Mesenchymal stem cell (in vitro differentiated cells and primary cell): ENCODE results near the gene STIM1.

Source experiments
- DNase-seq: peaks from one replicate; pipeline ENCODE4 v3.0.0-alpha.2; 2013
- H2AFZ ChIP-seq: one replicate; pipeline ENCODE4 v1.6.1; 2013; ENCODE audit warnings: low read depth, mild to moderate bottlenecking, control low read depth, inconsistent platforms, low read length, moderate library complexity
- H2AK5ac ChIP-seq: 2 replicates; pipeline ENCODE4 v1.6.1; 2013; ENCODE audit warnings: low read length, moderate library complexity, mild to moderate bottlenecking, inconsistent platforms; ENCODE audit not compliant: severe bottlenecking
- H2BK120ac ChIP-seq: one replicate; pipeline ENCODE4 v1.6.1; 2013; ENCODE audit warnings: low read depth, mild to moderate bottlenecking, inconsistent platforms, low read length, moderate library complexity
- H2BK12ac ChIP-seq, 2 experiments: one replicate each; pipeline ENCODE4 v1.6.1; 2013; ENCODE audit warnings: inconsistent platforms in 2 of 2, low read length in 2 of 2, mild to moderate bottlenecking in 2 of 2, moderate library complexity in 2 of 2, control low read depth in 1 of 2
- H2BK15ac ChIP-seq: one replicate; pipeline ENCODE4 v1.6.1; 2013; ENCODE audit warnings: mild to moderate bottlenecking, low read depth, inconsistent platforms; ENCODE audit not compliant: poor library complexity, severe bottlenecking
- H2BK5ac ChIP-seq: 2 replicates; pipeline ENCODE4 v1.6.1; 2013; ENCODE audit warnings: low read depth, mild to moderate bottlenecking, low read length, control low read depth, inconsistent platforms; ENCODE audit not compliant: poor library complexity, severe bottlenecking
- H3K14ac ChIP-seq, 2 experiments: one replicate each; pipeline ENCODE4 v1.6.1; 2013; ENCODE audit warnings: inconsistent platforms in 2 of 2, low read length in 2 of 2, control low read depth in 1 of 2, mild to moderate bottlenecking in 1 of 2, moderate library complexity in 1 of 2
- H3K18ac ChIP-seq, 2 experiments: one replicate each; pipeline ENCODE4 v1.6.1; 2013; ENCODE audit warnings: inconsistent platforms in 2 of 2, low read length in 2 of 2, control low read depth in 1 of 2, low read depth in 1 of 2, mild to moderate bottlenecking in 1 of 2
- H3K23ac ChIP-seq, 2 experiments: one replicate each; pipeline ENCODE4 v1.6.1; 2013; ENCODE audit warnings: inconsistent platforms in 2 of 2, low read length in 2 of 2, mild to moderate bottlenecking in 2 of 2, moderate library complexity in 2 of 2, control low read depth in 1 of 2
- H3K27ac ChIP-seq: 2 replicates; pipeline ENCODE4 v1.5.1; 2013; ENCODE audit warnings: mild to moderate bottlenecking, moderate library complexity, low read length, control low read depth, inconsistent platforms; ENCODE audit not compliant: poor library complexity, severe bottlenecking
- H3K27me3 ChIP-seq, 2 experiments: 2 replicates each; pipeline versions ENCODE4 v1.6.1 to v1.7.0; 2013; ENCODE audit warnings: low read length in 2 of 2, mild to moderate bottlenecking in 2 of 2, moderate library complexity in 2 of 2, control low read depth in 1 of 2, inconsistent platforms in 1 of 2; ENCODE audit not compliant: control insufficient read depth in 1 of 2, insufficient read depth in 1 of 2
- H3K36me3 ChIP-seq, 2 experiments: 2 replicates each; pipeline versions ENCODE4 v1.6.1 to v1.7.0; 2013; ENCODE audit warnings: low read length in 2 of 2, control low read depth in 1 of 2, inconsistent platforms in 1 of 2, low read depth in 1 of 2, mild to moderate bottlenecking in 1 of 2; ENCODE audit not compliant: insufficient read depth in 2 of 2, control insufficient read depth in 1 of 2
- H3K4ac ChIP-seq, 2 experiments: one replicate each; pipeline ENCODE4 v1.6.1; 2013; ENCODE audit warnings: inconsistent platforms in 2 of 2, low read length in 2 of 2, mild to moderate bottlenecking in 2 of 2, moderate library complexity in 2 of 2, control low read depth in 1 of 2, low read depth in 1 of 2
- H3K4me1 ChIP-seq: 2 replicates; pipeline ENCODE4 v1.6.1; 2013; ENCODE audit warnings: low read depth, low read length, control low read depth; ENCODE audit not compliant: control insufficient read depth, insufficient read depth
- H3K4me2 ChIP-seq: 2 replicates; pipeline ENCODE4 v1.6.1; 2013; ENCODE audit warnings: low read length, mild to moderate bottlenecking, inconsistent platforms; ENCODE audit not compliant: poor library complexity, severe bottlenecking
- H3K4me3 ChIP-seq, 2 experiments: 2 replicates each; pipeline versions ENCODE4 v1.5.1 to v1.7.0; 2013; ENCODE audit warnings: low read length in 2 of 2, mild to moderate bottlenecking in 2 of 2, control low read depth in 1 of 2, low read depth in 1 of 2; ENCODE audit not compliant: insufficient read depth in 1 of 2
- H3K79me1 ChIP-seq: replicated peaks from 2 replicates; pipeline ENCODE4 v1.6.1; 2013; ENCODE audit warnings: mild to moderate bottlenecking, control low read depth, low read length, inconsistent platforms; ENCODE audit not compliant: poor library complexity, severe bottlenecking
- H3K9ac ChIP-seq: 2 replicates; pipeline ENCODE4 v1.7.0; 2013; ENCODE audit warnings: mild to moderate bottlenecking, low read length, moderate library complexity
- H3K9me3 ChIP-seq: 2 replicates; pipeline ENCODE4 v1.7.0; 2013; ENCODE audit warnings: mild to moderate bottlenecking, low read length; ENCODE audit not compliant: control insufficient read depth
- H4K8ac ChIP-seq: one replicate; pipeline ENCODE4 v1.6.1; 2013; ENCODE audit warnings: inconsistent platforms, mild to moderate bottlenecking, low read length, moderate library complexity
- H4K91ac ChIP-seq: one replicate; pipeline ENCODE4 v1.6.1; 2013; ENCODE audit warnings: mild to moderate bottlenecking, low read length, inconsistent platforms
- WGBS: methylation state at CpG from one replicate; pipeline ENCODE4 v1.1.7; 2013; ENCODE audit warnings: mixed read lengths; 5-methylcytosine and 5-hydroxymethylcytosine counted together

STIM1 gene

DNA sequence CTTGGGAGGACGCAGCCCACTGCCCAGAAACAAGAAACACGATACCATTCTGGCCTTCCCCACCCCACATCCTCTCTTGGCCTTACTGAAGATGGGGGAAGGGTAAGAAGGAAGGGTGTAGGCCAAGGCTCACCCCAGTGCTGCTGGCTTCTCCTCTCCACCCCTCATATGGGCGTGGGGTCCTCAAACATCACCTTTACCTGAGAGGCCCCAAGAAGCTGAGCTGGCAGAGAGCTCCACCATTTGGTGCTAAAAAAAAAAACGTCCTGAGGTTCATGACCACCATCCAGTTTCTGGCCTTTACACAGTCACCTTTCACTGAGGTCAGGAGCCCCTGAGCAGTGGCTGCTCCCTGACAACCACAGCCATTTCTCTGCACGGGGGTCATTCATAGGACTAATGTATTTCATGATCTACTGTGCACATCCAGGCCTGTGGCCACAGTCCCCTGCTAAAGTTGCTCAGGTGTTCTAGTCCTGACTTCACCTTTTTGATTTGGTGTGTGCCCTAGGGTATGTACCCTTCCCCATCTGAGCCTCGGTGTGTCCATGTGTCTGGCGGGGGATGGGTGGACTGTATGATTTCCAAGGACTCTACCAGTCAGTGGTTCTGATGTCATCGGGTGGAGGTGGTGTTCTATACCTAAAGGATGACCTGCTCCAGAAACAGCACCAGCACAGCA, 29.9 kb upstream of the STIM1 start:
- H3K9me3 ChIP-seq: no peaks in the 10 kb centered on the region
- WGBS: 78% methylated on average over 6 of the region's 8 CpGs
- no peak overlapping the region for H3K4me2 ChIP-seq
- H4K91ac ChIP-seq: no peak overlapping the region
- H2BK120ac ChIP-seq: no peak overlapping the region
- no peak overlapping the region for H4K8ac ChIP-seq
- H2BK5ac ChIP-seq: no peak overlapping the region
- H2BK15ac ChIP-seq: no peak overlapping the region
- H2AK5ac ChIP-seq: no peak overlapping the region
- no peak overlapping the region for H3K23ac ChIP-seq
- no peak overlapping the region for H3K27ac ChIP-seq
- H3K9ac ChIP-seq: no peak overlapping the region
- H2BK12ac ChIP-seq: no peak overlapping the region
- H3K4me3 ChIP-seq: no peak overlapping the region
- H2AFZ ChIP-seq: no peak overlapping the region
- peaks cover 51 to 64% of the 10 kb centered on the region in 2 experiments for H3K36me3 ChIP-seq
- no peak for DNase-seq
- H3K4ac ChIP-seq: no peak overlapping the region
- no peak overlapping the region for H3K18ac ChIP-seq
- H3K27me3 ChIP-seq: no peaks in the 10 kb centered on the region
- H3K14ac ChIP-seq: no peak overlapping the region
- peaks cover 5% of the 10 kb centered on the region for H3K4me1 ChIP-seq
- H3K79me1 ChIP-seq: peaks cover 17% of the 10 kb centered on the region

DNA sequence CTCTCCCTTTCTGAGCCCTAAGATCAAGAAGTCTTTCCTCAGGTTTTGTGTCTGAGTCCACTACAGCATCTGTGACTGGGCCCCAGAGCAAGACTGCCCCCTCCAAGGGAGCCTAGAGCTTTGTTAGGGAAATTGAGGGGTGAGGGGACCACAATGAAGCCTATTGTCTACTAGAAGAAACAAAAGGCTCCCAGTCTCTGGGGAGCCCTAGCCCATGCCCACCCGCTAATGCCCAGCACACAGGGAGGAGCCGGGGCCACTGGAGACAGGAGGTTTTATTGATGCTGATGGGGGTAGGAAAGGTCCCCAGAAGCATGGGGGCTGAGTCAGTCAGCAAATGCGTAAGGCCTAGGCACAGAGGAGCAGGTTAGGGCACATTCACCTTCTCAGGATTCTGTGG, 28.7 kb upstream of the STIM1 start:
- Histone ChIP-seq H3K27ac (no peak overlapping the region), H3K14ac (no peak overlapping the region), H3K4me3 (no peak overlapping the region), H3K18ac (no peak overlapping the region), H4K91ac (no peak overlapping the region), H2AK5ac (no peak overlapping the region), H3K23ac (no peak overlapping the region), H4K8ac (no peak overlapping the region), H3K36me3 (peaks cover 48 to 66% of the 10 kb centered on the region in 2 experiments), H2BK120ac (no peak overlapping the region), H3K4me2 (no peak overlapping the region), H2BK15ac (no peak overlapping the region), H3K27me3 (no peaks in the 10 kb centered on the region), H3K4ac (no peak overlapping the region), H2BK12ac (no peak overlapping the region), H2AFZ (no peak overlapping the region), H3K9me3 (no peaks in the 10 kb centered on the region), H3K79me1 (peaks cover 22% of the 10 kb centered on the region), H3K4me1 (peaks cover 5% of the 10 kb centered on the region), H2BK5ac (no peak overlapping the region), H3K9ac (no peak overlapping the region)
- WGBS: 95% methylated on average over 3 of the region's 3 CpGs
- no peak for DNase-seq

DNA sequence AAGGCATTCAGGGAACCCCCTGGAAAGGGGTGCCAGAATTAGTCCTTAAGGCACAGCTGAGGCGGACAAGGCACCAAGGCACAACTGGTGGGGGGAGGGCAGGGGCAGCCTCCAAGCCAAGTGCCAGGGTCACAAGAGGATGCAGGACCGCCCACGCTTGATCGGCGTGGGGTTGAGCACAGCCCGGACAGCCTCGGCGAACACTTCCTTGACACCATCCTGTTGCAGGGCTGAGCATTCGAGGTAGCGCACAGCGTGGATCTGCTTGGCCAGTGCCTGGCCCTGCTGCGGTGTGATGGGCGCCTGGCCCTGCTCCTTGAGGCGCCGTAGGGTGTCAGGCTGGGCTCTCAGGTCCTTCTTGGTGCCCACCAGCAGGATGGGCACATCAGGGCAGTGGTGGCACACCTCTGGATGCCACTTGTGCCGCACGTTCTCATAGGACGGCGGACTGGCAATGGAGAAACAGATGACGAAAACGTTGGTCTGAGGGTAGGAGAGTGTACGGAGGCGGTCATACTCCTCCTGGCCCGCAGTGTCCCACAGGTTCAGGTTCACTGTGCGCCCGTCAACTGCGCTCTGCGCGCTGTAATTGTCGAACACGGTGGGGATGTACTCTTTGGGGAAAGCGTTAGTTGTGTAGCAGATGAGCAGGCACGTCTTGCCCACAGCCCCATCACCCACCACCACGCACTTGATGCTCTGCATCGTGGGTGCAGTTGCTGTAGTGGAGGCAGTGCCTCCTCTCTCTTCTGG, 27.9 kb upstream of the STIM1 start:
- Histone ChIP-seq H3K79me1 (peaks cover 22% of the 10 kb centered on the region), H3K4me1 (peaks cover 5% of the 10 kb centered on the region), H3K36me3 (peaks cover 50 to 75% of the 10 kb centered on the region in 2 experiments), H3K27ac (no peak overlapping the region), H3K4ac (no peak overlapping the region), H4K91ac (no peak overlapping the region), H3K23ac (no peak overlapping the region), H4K8ac (no peak overlapping the region), H2BK15ac (no peak overlapping the region), H3K18ac (no peak overlapping the region), H3K27me3 (no peaks in the 10 kb centered on the region), H2AK5ac (no peak overlapping the region), H3K14ac (no peak overlapping the region), H3K4me2 (no peak overlapping the region), H2AFZ (no peak overlapping the region), H3K4me3 (no peak overlapping the region), H2BK5ac (no peak overlapping the region), H3K9ac (no peak overlapping the region), H2BK12ac (no peak overlapping the region), H3K9me3 (no peaks in the 10 kb centered on the region), H2BK120ac (no peak overlapping the region)
- DNase-seq: no peak
- 99% methylated on average over 35 of the region's 35 CpGs for WGBS

DNA sequence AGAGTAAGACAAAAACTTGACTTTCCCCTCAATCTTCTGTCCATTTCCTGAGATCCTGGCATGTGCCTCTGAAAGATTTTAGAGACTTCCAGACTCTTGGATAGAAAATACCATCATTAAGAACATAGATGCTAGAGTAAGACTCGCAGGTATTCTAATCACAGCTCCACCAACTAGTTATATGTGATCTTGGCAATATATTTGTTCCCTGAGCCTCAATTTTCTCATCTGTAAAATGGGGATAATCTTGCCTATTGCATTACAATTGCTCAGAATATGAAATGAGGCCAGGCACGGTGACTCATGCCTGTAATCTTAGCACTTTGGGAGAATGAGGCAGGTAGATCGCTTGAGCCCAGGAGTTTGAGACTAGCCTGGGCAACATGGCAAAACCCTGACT, 25.4 kb upstream of the STIM1 start:
- no peak overlapping the region for H4K8ac ChIP-seq

More for the DNA sequence above, 25.4 kb upstream of the STIM1 start:
- no peak overlapping the region for H3K4ac ChIP-seq
- H3K23ac ChIP-seq: no peak overlapping the region
- no peak overlapping the region for H2AFZ ChIP-seq
- H3K36me3 ChIP-seq: peaks cover 37 to 78% of the 10 kb centered on the region in 2 experiments
- H3K27ac ChIP-seq: no peak overlapping the region
- no peak overlapping the region for H3K4me3 ChIP-seq
- H3K9me3 ChIP-seq: no peaks in the 10 kb centered on the region
- no peak overlapping the region for H3K9ac ChIP-seq
- no peak overlapping the region for H2BK5ac ChIP-seq
- no peak for DNase-seq
- H3K4me2 ChIP-seq: no peak overlapping the region
- no peak overlapping the region for H2BK15ac ChIP-seq
- H3K18ac ChIP-seq: no peak overlapping the region
- no peak overlapping the region for H2AK5ac ChIP-seq
- H3K27me3 ChIP-seq: no peaks in the 10 kb centered on the region
- H3K4me1 ChIP-seq: peaks cover 4% of the 10 kb centered on the region
- WGBS: 100% methylated on average over 3 of the region's 3 CpGs
- no peak overlapping the region for H3K14ac ChIP-seq
- H2BK120ac ChIP-seq: no peak overlapping the region
- no peak overlapping the region for H2BK12ac ChIP-seq
- H4K91ac ChIP-seq: no peak overlapping the region
- peaks cover 24% of the 10 kb centered on the region for H3K79me1 ChIP-seq
